AG04450 (cell line): ENCODE results near the gene TMEM53. TPM values are rescaled to one million over a fixed set of nuclear protein-coding genes. Genes with fewer than 3 reads are reported as not detected.

Experiments
- CTCF ChIA-PET: fragments of 300-600, 350-600 bp; formaldehyde crosslinking; extraction: SDS; loops from one replicate; lab custom pipeline; 2022; ENCODE audit warnings: antibody characterized with exemption, inconsistent platforms; lab: Charles Lee
- POLR2A ChIA-PET: fragments of 350-600 bp; formaldehyde crosslinking; extraction: SDS; loops from one replicate; lab custom pipeline; 2021; ENCODE audit warnings: antibody characterized with exemption, inconsistent platforms; lab: Yijun Ruan, JAX
- DNase-seq: peaks from one replicate; pipeline ENCODE4 v3.0.0-alpha.2; 2011; ENCODE audit warnings: low read depth, low spot score
- H3K27ac ChIP-seq: one replicate; pipeline ENCODE4 v1.5.1; 2012; ENCODE audit warnings: low read depth, low read length, control low read depth
- H3K27me3 ChIP-seq: one replicate; pipeline ENCODE4 v1.6.0; 2012; ENCODE audit warnings: low read length; ENCODE audit not compliant: control insufficient read depth, insufficient read depth
- H3K4me3 ChIP-seq: 2 replicates; pipeline ENCODE4 v1.5.1; 2011; ENCODE audit warnings: mild to moderate bottlenecking, low read depth, low read length, control low read depth
- H3K9me3 ChIP-seq: 2 replicates; pipeline ENCODE4 v1.5.1; 2012; ENCODE audit warnings: low read length; ENCODE audit not compliant: control insufficient read depth, insufficient read depth
- CTCF ChIP-seq: IDR thresholded peaks from 2 replicates; pipeline ENCODE4 v1.5.1; 2011; ENCODE audit warnings: low read depth, low read length, control low read depth, inconsistent platforms
- polyA plus RNA-seq: library from polyadenylated mRNA; depleted of rRNA; stranded (reverse); fragments of >200 nt; gene quantifications from 2 replicates; pipeline ENCODE4 v1.2.3, GENCODE V29; 2011

Gene TMEM53
- polyA plus RNA-seq, 1 experiment: 4.4 TPM

DNA sequence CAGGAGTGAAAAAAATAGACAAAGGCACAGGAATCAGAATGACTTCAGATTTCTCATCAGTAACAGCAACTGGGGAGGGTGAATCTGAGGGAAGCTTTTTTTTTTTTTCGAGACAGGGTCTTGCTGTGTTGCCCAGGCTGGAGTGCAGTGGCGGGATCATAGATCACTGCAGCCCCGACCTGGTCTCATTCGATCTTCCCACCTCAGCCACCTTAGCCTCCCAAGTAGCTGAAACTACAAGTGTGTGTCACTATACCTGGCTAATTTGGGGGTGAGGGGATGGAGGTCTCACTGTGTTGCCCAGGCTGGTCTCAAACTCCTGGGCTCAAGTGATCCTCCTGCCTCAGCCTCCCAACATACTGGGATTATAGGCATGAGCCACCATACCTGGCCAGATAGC is 10.9 kb upstream of the TMEM53 start:
- no peak for TF ChIP-seq CTCF
- Histone ChIP-seq H3K27me3 (peaks cover 7% of the 10 kb centered on the region), H3K27ac (no peak overlapping the region), H3K4me3 (no peak overlapping the region), H3K9me3 (no peaks in the 10 kb centered on the region)
- ChIA-PET CTCF (interaction anchor here (0.8 kb wide), 4 partner anchors 27 to 46 kb away, joined by 3 to 6 read pairs (median 4); partner anchors contain the start of gene RNU5D-1), POLR2A (no interaction called here)
- DNase-seq: no peak

DNA sequence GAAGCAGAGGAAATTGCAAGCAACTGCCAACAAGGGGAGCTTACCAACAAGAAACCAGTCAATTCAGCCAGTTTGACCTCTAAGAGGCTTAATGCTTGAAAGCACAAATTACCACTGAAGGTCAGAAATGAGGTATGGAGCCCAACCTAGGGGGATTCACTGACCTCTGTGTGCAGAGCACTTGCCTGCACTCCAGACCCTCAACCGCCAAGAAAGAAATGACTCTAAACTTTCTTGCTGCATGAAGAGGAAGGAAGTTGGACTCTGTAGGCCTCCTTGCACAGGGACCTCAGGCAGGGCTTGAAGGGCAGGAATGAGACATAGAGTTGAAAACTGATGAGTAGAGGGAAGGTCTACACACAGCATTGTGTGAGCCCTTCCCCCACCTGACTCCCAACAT is 10.2 kb upstream of the TMEM53 start:
- Histone ChIP-seq H3K9me3 (no peaks in the 10 kb centered on the region), H3K4me3 (no peak overlapping the region), H3K27me3 (peaks cover 6% of the 10 kb centered on the region), H3K27ac (peak overlapping the region; percentile 2)
- no peak for TF ChIP-seq CTCF
- ChIA-PET CTCF (interaction anchor here (0.8 to 1.1 kb wide), 2 partner anchors 30 to 31 kb away, joined by 3 read pairs; no protein-coding TSS in a partner anchor), POLR2A (no interaction called here)
- no peak for DNase-seq

DNA sequence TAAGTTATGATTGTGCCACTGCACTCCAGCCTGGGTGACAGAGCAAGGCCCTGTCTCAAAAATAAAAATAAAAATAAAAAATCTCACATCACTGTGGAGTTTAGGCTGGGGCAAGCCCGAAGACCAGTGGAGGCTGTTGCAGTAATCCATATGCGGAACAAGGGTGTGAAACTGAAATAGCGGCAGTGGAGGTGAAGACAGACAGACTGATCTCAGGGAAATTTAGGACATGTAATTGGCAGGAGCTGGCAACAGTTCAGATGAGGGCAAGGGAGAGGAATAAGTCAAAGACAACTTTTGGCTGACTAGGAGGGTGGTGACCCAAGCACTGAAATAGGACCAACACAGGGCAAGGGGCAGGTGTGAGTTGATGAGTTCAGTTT is 8.6 kb upstream of the TMEM53 start:
- H3K27ac ChIP-seq: no peak overlapping the region
- TF ChIP-seq CTCF: no peak
- DNase-seq: no peak
- ChIA-PET CTCF (interaction anchor here (1.0 kb wide), 1 partner anchor 30 kb away, joined by 3 read pairs; no protein-coding TSS in a partner anchor), POLR2A (no interaction called here)
- no peaks in the 10 kb centered on the region for H3K27me3 ChIP-seq
- H3K4me3 ChIP-seq: no peak overlapping the region
- H3K9me3 ChIP-seq: no peaks in the 10 kb centered on the region

- H3K4me3 ChIP-seq: no peak overlapping the region
- POLR2A ChIA-PET: no interaction called here
- no peaks in the 10 kb centered on the region for H3K9me3 ChIP-seq
- no peaks in the 10 kb centered on the region for H3K27me3 ChIP-seq
- DNase-seq: no peak
- TF ChIP-seq CTCF: no peak
- CTCF ChIA-PET: interaction anchor here (0.8 kb wide), 1 partner anchor 29 kb away, joined by 4 read pairs; no protein-coding TSS in a partner anchor
- H3K27ac ChIP-seq: no peak overlapping the region
Observed at GRCh38 chr1:44681905-44682882, 7.9 kb upstream of the TMEM53 start.

- CTCF ChIA-PET: interaction anchor here (0.5 kb wide), 1 partner anchor 33 kb away, joined by 3 read pairs; no protein-coding TSS in a partner anchor
- POLR2A ChIA-PET: no interaction called here
Observed at GRCh38 chr1:44679468-44679867, 5.2 kb upstream of the TMEM53 start.

More at GRCh38 chr1:44679468-44679867, 5.2 kb upstream of the TMEM53 start:
- no peaks in the 10 kb centered on the region for H3K9me3 ChIP-seq
- H3K4me3 ChIP-seq: no peak overlapping the region
- TF ChIP-seq CTCF: no peak
- no peak for DNase-seq
- no peaks in the 10 kb centered on the region for H3K27me3 ChIP-seq
- H3K27ac ChIP-seq: no peak overlapping the region
